Caco-2 (cell line): ENCODE data around the gene CD58. TPM values are rescaled to one million over a fixed set of nuclear protein-coding genes. Genes with fewer than 3 reads are reported as not detected.
"Not testable (repeated sequence)": the region's sequence is repeated elsewhere in the genome, so short reads cannot be mapped to it uniquely, and the experiment has no call there.

Experiments used
- BruUV-seq: library from RNA; stranded (reverse); fragments of 400-500 nt; replicated peaks from 2 replicates; lab custom pipeline; 2021; lab: Mats Ljungman, UMichigan
- CTCF ChIA-PET: fragments of 300-600 bp; sonication (Branson Sonifier 250); formaldehyde crosslinking; loops from one replicate; lab custom pipeline; 2022; ENCODE audit warnings: antibody characterized with exemption; lab: Charles Lee
- POLR2A ChIA-PET: fragments of 300-600 bp; sonication (Branson Sonifier 250); formaldehyde crosslinking; loops from one replicate; lab custom pipeline; 2022; ENCODE audit warnings: antibody characterized with exemption; lab: Charles Lee
- DNase-seq, 2 experiments: peaks; one replicate each; pipeline versions ENCODE4 v3.0.0 to v3.0.0-alpha.2; 2020 to 2022
- H3K27me3 ChIP-seq: replicated peaks from 2 replicates; pipeline ENCODE4 v1.6.0; 2011; ENCODE audit warnings: low read length; ENCODE audit not compliant: control insufficient read depth, insufficient read depth
- H3K36me3 ChIP-seq: 2 replicates; pipeline ENCODE4 v1.5.1; 2011; ENCODE audit warnings: low read length; ENCODE audit not compliant: control insufficient read depth, insufficient read depth
- H3K4me1 ChIP-seq: fragments of 250-450 bp; sonication (Bioruptor Pico); 2 replicates; pipeline ENCODE4 v1.5.1; 2020; ENCODE audit warnings: mild to moderate bottlenecking
- H3K4me3 ChIP-seq: 2 replicates; pipeline ENCODE4 v1.5.1; 2011; ENCODE audit warnings: low read depth, mild to moderate bottlenecking, control low read depth, low read length
- H3K9me3 ChIP-seq: fragments of 250-450 bp; sonication (Bioruptor Pico); 2 replicates; pipeline ENCODE4 v1.5.1; 2020; ENCODE audit warnings: mild to moderate bottlenecking, moderate library complexity
- H3K27ac Mint-ChIP-seq: one replicate; pipeline ENCODE4 v1.8.0; 2022; ENCODE audit warnings: mixed read lengths; ENCODE audit not compliant: unreplicated experiment
- H3K27me3 Mint-ChIP-seq: one replicate; pipeline ENCODE4 v1.8.0; 2022; ENCODE audit warnings: mixed read lengths; ENCODE audit not compliant: insufficient read depth, unreplicated experiment
- H3K36me3 Mint-ChIP-seq: one replicate; pipeline ENCODE4 v1.8.0; 2022; ENCODE audit warnings: mild to moderate bottlenecking, mixed read lengths; ENCODE audit not compliant: insufficient read depth, unreplicated experiment
- H3K4me1 Mint-ChIP-seq: one replicate; pipeline ENCODE4 v1.8.0; 2022; ENCODE audit warnings: low read depth, mixed read lengths; ENCODE audit not compliant: unreplicated experiment
- H3K4me3 Mint-ChIP-seq: one replicate; pipeline ENCODE4 v1.8.0; 2022; ENCODE audit warnings: mild to moderate bottlenecking, moderate library complexity, mixed read lengths; ENCODE audit not compliant: unreplicated experiment
- H3K9me3 Mint-ChIP-seq: one replicate; pipeline ENCODE4 v1.8.0; 2022; ENCODE audit warnings: mixed read lengths; ENCODE audit not compliant: unreplicated experiment
- CTCF ChIP-seq, 2 experiments: fragments of 200-600 bp in 1 of 2; IDR thresholded peaks; 1 replicate in 1 of 2; 2 replicates in 1 of 2; pipeline versions ENCODE4 v1.5.1 to v1.8.0; 2011 to 2022; ENCODE audit warnings: antibody characterized with exemption in 1 of 2, control low read depth in 1 of 2, inconsistent platforms in 1 of 2, low read depth in 1 of 2, low read length in 1 of 2, mild to moderate bottlenecking in 1 of 2, moderate library complexity in 1 of 2; ENCODE audit not compliant: insufficient read depth in 1 of 2, severe bottlenecking in 1 of 2, unreplicated experiment in 1 of 2
- intact Hi-C: fragments of 100-400 bp; cut with micrococcal nuclease; formaldehyde crosslinking; loops from one replicate; pipeline ENCODE4 v1.10.0; 2022; ENCODE audit not compliant: unreplicated experiment
- total RNA-seq: library from RNA; stranded (reverse); gene quantifications from 2 replicates; pipeline ENCODE4 v1.2.3, GENCODE V29; 2022

The CD58 gene
- total RNA-seq, 1 experiment from 2014 or later = 5.6 TPM

- H3K36me3 Mint-ChIP-seq = peaks cover 1% of the 10 kb centered on the region
- peaks cover 6% of the 10 kb centered on the region for H3K4me1 Mint-ChIP-seq
- ChIA-PET CTCF (no interaction called here), POLR2A (no interaction called here)
- intact Hi-C loops = no loop called here
- Histone ChIP-seq H3K4me3 (no peak overlapping the region), H3K27me3 (no peaks in the 10 kb centered on the region), H3K36me3 (no peaks in the 10 kb centered on the region), H3K9me3 (no peaks in the 10 kb centered on the region), H3K4me1 (no peaks in the 10 kb centered on the region)
- no peaks in the 10 kb centered on the region for H3K9me3 Mint-ChIP-seq
- DNase-seq = no peak
- H3K4me3 Mint-ChIP-seq = no peak overlapping the region
- TF ChIP-seq CTCF (IDR thresholded peaks at IDR 0.05; ENCODE audit: insufficient read depth in 1 of 2, low read depth in 1 of 2, low read length in 1 of 2, severe bottlenecking in 1 of 2, unreplicated experiment in 1 of 2) = no peak
- BruUV-seq = no TSS peak
- no peaks in the 10 kb centered on the region for H3K27me3 Mint-ChIP-seq
- no peak overlapping the region for H3K27ac Mint-ChIP-seq
Measured at GRCh38 chr1:116605315-116605714, 34.5 kb upstream of the CD58 start.

- H3K4me1 ChIP-seq, H3K36me3 Mint-ChIP-seq, H3K36me3 ChIP-seq, H3K4me3 ChIP-seq, H3K9me3 ChIP-seq, H3K27ac Mint-ChIP-seq, H3K9me3 Mint-ChIP-seq, POLR2A ChIA-PET, H3K4me3 Mint-ChIP-seq, H3K27me3 ChIP-seq, intact Hi-C loops, H3K4me1 Mint-ChIP-seq, DNase-seq, H3K27me3 Mint-ChIP-seq, BruUV-seq, CTCF ChIA-PET: not testable (repeated sequence)
Measured at GRCh38 chr1:116604408-116604807, 33.6 kb upstream of the CD58 start.

- H3K4me1 Mint-ChIP-seq, H3K9me3 Mint-ChIP-seq, CTCF ChIA-PET, H3K4me3 ChIP-seq, H3K27me3 Mint-ChIP-seq, POLR2A ChIA-PET, H3K27me3 ChIP-seq, intact Hi-C loops, DNase-seq, H3K9me3 ChIP-seq, BruUV-seq, H3K4me3 Mint-ChIP-seq, H3K36me3 Mint-ChIP-seq, H3K4me1 ChIP-seq, H3K27ac Mint-ChIP-seq, H3K36me3 ChIP-seq: not testable (repeated sequence)
Measured at GRCh38 chr1:116603646-116604045, 32.8 kb upstream of the CD58 start.

- H3K4me1 Mint-ChIP-seq, H3K9me3 ChIP-seq, H3K27me3 Mint-ChIP-seq, H3K9me3 Mint-ChIP-seq, POLR2A ChIA-PET, BruUV-seq, intact Hi-C loops, CTCF ChIA-PET, H3K27ac Mint-ChIP-seq, H3K4me3 ChIP-seq, H3K4me3 Mint-ChIP-seq, H3K27me3 ChIP-seq, DNase-seq, H3K4me1 ChIP-seq, H3K36me3 Mint-ChIP-seq, H3K36me3 ChIP-seq: not testable (repeated sequence)
Measured at GRCh38 chr1:116599369-116599768, 28.5 kb upstream of the CD58 start.

DNA sequence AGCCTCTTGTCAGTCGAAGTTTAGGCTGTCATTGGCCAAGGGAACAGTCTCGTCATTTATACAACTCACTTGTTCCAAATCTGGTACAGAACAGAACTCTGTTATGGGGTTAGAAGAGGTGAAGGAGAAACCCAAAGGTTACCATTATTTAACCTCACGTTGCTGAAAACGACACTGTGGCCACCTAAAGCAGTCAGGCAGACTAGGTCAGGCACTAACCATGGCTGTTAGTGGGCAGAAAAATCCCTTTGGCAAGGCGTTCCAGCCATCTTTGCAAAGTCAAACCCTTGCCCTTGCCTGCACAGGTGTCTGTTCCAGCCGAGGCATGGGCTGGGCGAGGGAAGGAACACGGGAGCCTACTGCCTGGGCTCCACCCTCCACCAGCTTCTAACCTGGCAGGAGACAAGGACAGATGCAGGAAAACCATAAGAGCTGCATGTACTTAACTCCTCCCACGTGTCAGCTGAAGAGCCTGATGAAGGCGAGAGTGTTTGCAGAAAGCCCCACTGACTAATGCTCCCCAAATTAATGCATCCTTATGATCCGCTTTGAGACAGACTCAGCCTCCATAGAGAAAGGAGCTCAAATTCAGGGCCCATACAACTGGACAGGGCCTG, 27.7 kb upstream of the CD58 start:
- H3K4me3 ChIP-seq, H3K4me1 Mint-ChIP-seq, H3K36me3 ChIP-seq, H3K27ac Mint-ChIP-seq, H3K27me3 ChIP-seq, CTCF ChIA-PET, H3K36me3 Mint-ChIP-seq, H3K27me3 Mint-ChIP-seq, POLR2A ChIA-PET, H3K4me1 ChIP-seq, BruUV-seq, H3K9me3 Mint-ChIP-seq, H3K4me3 Mint-ChIP-seq, DNase-seq, H3K9me3 ChIP-seq, intact Hi-C loops: not testable (repeated sequence)

DNA sequence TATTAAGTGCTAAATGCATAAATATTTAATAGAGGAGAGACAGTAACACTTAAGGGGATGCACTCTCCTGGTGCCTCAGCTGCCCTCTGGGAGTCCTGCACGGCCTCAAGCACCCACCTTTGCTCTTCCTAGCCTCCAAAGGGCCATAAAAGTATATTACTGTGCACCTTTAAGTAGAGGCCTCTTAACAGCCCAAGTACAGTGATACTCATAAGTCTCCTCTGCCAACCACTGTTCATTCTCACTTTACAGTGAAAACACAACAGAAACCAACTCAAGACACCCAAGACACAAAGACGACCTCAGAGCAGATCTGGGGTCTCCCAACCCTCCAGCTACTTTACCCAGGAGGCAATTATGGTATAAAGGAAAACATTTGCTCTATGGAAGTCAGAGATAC, 26.6 kb upstream of the CD58 start:
- H3K27me3 Mint-ChIP-seq, H3K4me1 ChIP-seq, H3K36me3 Mint-ChIP-seq, POLR2A ChIA-PET, H3K27ac Mint-ChIP-seq, H3K4me3 ChIP-seq, H3K9me3 ChIP-seq, DNase-seq, H3K36me3 ChIP-seq, CTCF ChIA-PET, H3K27me3 ChIP-seq, intact Hi-C loops, BruUV-seq, H3K4me1 Mint-ChIP-seq, H3K9me3 Mint-ChIP-seq: not testable (repeated sequence)
- H3K4me3 Mint-ChIP-seq = peak overlapping the region; percentile 7
